Heart left ventricle (tissue), 13 donors: ENCODE measurements around the gene COA3.
"Not testable (repeated sequence)": the region's sequence is repeated elsewhere in the genome, so short reads cannot be mapped to it uniquely, and the experiment has no call there.

Experiments used
- POLR2A ChIP-seq, 2 donors: fragments of 450-650 bp; IDR thresholded peaks; one replicate each; pipeline ENCODE4 v1.6.1; 2017; ENCODE audit warnings: antibody characterized with exemption in 2 of 2, mild to moderate bottlenecking in 2 of 2, moderate library complexity in 2 of 2
- TF ChIP-seq, protein P1 (sequence below), 12 donors: fragments of 200-600 bp; sonication (generic) in 4 of 12; IDR thresholded peaks; one replicate each; pipeline versions ENCODE4 v1.5.0 to v1.8.0; 2018 to 2022; ENCODE audit warnings: antibody characterized with exemption in 12 of 12, mild to moderate bottlenecking in 5 of 12
- donor health status: ischemic (EF 13 %, LVEDD 7.1; RV severe dilation, severe dysfunction).
- donor health status: DM: no; HTN: yes; CAD: no.
- donor health status: DM: no; HTN: no; CAD: no.
- donor health status: ischemic (EF 25% LVEDD 6.9; RV normal size, moderate dysfunction).
- donor health status: ischemic (EF 25% LVEDD 5.7; RV mildly dilated, moderate dysfunction).
- donor health status: ischemic (EF 35%, LVEDD 5.7; RV mildly dilated, moderate dysfunction).
- donor health status: nonischemic (EF 11% LVEDD 7.7; RV severe dilation, severe dysfunction).
- donor health status: DM: yes; HTN: yes; CAD: no.
- donor health status: PGD.
- donor health status: ischemic (EF 29% LVEDD 5.4; RV normal size, mild dysfunction).
- donor health status: nonischemic (EF 23%, LVEDD 6.1; RV moderate dilation, normal function).

DNA sequence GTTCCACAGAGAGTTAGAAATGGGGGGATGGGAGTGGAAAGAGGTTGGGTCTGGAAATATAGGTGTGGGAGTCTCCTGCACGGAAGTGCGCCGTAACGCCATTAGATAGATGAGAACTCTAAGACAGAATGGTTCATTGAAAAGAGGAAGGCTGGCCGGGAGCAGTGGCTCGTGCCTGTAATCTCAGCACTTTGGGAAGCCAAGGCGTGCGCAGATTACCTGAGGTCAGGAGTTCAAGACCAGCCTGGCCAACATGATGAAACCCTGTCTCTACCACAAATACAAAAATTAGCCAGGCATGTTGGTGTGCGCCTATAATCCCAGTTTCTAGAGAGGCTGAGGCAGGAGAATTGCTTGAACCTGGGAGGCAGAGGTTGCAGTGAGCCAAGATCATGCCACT lies 30.5 kb downstream of the COA3 start:
- TF ChIP-seq, protein P1, sequence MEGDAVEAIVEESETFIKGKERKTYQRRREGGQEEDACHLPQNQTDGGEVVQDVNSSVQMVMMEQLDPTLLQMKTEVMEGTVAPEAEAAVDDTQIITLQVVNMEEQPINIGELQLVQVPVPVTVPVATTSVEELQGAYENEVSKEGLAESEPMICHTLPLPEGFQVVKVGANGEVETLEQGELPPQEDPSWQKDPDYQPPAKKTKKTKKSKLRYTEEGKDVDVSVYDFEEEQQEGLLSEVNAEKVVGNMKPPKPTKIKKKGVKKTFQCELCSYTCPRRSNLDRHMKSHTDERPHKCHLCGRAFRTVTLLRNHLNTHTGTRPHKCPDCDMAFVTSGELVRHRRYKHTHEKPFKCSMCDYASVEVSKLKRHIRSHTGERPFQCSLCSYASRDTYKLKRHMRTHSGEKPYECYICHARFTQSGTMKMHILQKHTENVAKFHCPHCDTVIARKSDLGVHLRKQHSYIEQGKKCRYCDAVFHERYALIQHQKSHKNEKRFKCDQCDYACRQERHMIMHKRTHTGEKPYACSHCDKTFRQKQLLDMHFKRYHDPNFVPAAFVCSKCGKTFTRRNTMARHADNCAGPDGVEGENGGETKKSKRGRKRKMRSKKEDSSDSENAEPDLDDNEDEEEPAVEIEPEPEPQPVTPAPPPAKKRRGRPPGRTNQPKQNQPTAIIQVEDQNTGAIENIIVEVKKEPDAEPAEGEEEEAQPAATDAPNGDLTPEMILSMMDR (IDR thresholded peaks at IDR 0.05) = not testable (repeated sequence)
- TF ChIP-seq POLR2A (IDR thresholded peaks at IDR 0.05) = not testable (repeated sequence)
